NOMO-1 treated with DMSO at 0.1 percent for 48 hours (cell line): ENCODE data around the gene CBFA2T3.

Experiments
- DNase-seq: peaks from one replicate; lab custom pipeline; 2025; ENCODE audit not compliant: unreplicated experiment; lab: John Stamatoyannopoulos, UW

Gene CBFA2T3

DNA sequence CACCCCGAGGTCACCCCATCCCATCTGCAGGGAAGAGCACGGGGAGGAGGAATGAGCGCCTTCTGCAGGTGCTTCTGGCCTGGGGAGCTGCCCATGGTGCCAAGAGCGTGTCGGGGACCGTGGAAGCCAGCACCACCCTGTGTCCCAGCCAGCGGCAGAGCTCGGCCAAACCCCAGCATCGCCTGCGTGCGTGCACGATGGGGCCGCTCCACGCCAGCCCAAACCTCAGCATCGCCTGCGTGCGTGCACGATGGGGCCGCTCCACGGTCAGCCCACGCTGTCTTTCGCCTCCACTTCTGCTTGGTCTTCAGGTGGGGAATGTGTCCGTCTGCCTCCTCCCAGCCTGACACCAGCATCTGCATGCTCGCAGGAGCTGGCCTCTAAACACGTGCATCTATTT, 134.2 kb downstream of the CBFA2T3 start:
- no peak for DNase-seq

DNA sequence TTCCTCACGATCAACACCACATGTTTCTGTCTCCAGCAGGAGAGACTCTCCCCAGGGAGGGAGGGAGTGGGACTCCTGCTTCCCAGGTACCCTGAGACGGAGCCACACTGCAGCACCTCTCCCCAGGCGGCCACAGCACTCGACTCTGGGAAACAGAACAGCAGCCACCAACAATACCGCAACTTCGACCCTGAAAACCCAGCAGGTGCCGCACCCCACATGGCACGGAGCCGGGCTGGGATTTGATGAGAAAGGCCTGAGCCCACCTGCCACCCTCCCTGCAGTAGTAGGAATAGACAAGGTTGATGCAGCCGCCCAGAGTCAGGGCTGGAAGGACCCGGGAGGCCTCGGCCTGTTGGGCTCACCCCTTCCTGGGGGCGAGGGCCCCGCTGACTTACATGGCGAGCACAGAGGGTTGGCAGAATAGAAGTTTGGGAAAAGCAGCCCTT, 134.7 kb downstream of the CBFA2T3 start:
- no peak for DNase-seq

DNA sequence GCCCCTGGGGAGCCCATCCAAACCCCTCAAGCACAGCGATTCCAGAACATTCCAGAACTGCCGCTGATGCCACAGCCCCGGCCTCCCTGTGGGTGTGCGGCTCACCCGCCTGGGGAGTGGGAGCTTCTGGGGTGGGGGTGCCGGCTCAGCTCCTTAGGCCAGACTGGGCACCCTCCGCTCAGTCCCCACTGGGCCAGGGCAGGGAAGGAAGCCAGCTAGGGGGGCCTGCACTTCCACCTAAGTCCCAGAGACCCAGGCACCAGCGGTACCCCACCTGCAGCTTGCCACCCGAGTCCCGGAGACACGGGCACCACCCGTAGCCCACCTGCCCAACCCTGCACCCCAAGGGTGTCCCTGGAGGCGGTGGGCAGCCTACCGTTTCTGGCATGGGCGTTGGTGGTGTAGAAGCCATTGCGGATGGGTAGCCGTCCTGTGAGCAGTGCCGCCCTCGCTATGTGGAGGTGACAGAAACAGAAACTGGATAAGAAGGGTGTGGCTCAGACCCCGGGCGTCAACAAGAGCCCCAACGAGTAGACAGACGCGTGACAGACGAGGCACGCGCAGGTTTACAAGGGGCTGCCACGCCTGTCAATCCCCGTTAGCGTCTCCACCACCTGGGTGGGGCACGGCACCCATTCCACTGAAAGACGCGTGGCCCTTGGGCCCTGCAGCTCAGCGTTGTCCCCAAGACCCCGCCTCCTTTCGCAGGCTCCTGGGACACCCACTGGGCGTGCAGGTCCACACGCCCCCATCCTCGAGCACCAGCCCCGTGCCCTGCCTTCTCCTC, 135.3 kb downstream of the CBFA2T3 start:
- no peak for DNase-seq

DNA sequence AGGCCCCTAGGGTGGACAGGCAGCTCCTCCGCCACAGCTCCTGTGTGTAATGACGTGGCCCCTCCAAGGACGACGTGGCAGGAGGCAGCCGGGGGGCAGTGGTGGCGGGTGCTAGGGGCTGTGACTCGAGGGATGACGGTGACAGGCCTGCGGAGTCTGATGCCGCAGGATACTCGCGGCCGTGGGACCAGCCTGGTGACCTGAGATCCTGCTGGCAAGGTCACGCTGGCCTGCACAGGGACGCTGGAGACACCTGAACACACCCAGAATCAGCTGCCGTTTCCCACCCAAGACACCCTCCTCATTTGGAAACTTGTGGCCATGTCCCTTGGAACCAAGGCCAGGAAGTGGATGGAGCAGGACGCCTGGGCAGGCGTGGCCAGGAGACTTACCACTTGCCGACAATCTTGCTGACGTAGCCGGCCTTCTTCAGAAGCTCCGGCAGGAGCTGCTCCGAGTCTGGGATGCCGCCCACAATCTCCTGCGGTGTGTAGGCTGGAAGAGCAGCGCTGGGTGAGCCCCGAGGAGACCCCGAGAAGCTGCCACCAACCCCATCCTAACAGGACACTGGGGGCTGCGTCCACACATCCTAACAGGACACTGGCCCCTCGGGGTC, 136.3 kb downstream of the CBFA2T3 start:
- DNase-seq: no peak

DNA sequence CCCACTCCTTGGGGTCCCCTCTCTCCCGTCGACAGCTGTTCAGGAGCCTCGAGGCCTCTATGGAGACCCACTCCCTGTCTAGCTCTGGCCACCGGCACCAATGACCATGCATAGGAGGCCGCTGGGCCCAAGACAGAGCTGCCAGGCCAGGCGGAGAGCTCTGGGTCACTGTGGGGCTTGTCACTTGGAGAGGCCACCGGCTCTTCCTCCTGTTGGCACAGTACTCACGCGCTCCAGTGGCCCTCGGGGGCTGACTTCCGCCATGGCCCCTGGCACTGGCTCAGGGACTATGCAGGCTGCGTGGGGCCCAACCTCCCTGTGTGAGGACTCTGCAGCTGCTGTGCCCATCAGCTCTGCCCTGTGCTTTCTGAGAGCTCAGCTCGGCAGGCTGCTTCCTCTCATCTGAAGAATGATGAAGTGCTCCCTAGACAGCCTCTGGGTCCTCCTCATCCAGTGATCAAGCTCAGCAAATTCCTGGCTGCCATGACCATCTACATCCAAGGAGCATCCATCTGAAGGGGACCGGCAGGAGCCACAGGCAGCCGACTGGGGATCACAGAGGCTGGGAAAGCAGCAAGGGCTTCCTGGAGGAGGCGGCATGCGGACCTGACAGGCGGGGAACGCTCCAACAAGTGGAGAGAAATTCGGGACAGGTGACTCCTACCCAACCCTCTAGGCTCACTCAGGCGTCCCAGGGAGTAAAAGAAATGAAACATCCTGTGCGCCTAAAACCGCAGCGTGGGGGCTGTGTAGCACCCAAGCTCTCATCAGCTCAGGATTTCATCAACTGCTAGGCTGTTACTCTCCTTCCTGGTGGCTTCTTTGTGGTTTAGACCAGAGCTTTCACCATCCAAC, 137.0 kb downstream of the CBFA2T3 start:
- peak; percentile 52 for DNase-seq

DNA sequence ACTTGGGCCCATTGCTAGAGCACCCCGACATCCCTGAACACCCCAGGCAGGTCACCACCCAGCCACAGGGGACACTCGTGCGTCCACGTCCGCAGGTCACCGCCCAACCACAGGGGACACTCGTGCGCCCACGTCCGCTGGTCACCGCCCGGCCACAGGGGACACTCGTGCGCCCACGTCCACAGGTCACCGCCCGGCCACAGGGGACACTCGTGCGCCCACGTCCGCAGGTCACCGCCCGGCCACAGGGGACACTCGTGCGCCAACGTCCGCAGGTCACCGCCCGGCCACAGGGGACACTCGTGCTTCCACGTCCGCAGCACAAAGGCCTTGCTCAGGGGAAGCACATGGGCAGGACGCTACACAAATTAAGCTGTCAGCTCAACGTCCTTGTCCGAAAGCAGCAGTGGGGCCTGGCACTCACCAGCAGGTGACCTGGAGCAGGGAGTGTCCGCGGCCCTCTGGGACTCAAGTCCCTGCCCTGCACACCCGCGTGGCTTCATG, 137.9 kb downstream of the CBFA2T3 start:
- peak; percentile 21 for DNase-seq

DNA sequence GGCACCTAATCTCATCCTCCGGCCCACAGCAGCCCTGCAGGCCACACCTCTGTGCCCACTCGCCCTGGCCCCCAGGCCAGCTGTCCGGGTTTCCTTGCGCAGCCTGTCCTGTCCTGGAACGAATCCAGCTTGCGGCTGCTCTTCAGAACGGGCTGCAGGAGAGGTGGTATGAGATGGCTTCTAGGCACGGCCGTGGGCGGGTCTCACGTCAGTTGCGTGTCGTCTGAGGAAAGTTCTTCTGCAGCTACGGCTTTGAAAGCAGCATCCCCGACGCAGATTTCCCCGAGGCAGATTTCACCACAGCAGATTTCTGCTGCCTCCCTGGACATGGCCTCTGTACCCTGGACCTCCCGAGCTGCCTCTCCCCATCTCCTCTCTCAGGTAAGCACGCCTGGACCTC, 138.4 kb downstream of the CBFA2T3 start:
- no peak for DNase-seq

DNA sequence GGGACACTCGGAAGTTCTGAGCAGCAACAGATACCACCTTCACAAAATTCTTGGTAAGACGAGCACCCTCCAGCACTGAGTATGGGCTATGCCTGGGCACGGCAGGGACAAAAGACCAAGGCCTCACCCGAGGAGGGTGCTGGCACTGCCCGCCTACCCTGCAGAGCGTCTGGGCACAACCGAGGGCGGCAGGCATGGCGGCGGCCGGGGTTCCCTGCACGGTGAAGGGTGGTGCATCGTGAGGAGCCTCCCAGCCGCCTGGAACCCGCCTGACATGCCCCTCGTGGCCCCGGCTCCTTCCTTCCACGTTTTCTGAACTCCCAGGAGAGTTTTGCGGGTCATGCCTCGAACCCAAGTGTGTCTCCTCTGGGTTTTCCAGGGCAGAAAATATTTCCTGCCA, 139.2 kb downstream of the CBFA2T3 start:
- no peak for DNase-seq

DNA sequence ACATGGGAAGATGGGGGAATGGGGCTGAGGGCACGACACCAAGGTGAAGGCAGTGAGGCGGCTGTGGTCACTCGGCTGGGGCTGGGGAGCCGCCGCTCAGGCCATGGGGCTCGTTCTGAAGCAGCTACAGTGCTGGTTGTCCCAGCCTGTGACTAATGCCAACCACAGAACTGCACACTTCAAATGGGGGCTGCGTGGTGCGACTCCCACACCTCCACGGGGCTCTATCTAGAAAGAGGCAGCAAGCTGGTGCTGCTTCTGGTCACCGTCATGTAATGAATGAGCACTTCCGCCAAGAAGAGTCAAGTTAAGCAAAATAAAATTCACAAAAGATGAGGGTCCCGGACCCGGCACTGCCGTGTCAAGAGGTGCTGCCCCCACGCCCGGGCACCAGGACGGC, 140.2 kb downstream of the CBFA2T3 start:
- DNase-seq: no peak

DNA sequence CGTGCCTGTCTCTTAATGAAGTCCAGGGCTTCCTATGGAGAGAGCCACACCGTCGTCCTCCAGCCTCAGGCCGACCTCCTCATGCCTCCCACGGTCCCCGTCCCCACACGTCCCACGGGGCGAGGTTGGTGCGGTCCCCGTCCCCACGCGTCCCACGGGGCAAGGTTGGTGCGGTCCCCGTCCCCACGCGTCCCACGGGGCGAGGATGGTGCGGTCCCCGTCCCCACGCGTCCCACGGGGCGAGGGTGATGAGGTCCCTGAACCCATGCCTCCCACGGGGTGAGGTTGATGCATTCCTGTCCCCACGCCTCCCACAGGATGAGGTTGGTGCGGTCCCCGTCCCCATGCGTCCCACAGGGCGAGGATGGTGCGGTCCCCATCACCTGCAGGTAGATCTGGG, 141.2 kb downstream of the CBFA2T3 start:
- no peak for DNase-seq

DNA sequence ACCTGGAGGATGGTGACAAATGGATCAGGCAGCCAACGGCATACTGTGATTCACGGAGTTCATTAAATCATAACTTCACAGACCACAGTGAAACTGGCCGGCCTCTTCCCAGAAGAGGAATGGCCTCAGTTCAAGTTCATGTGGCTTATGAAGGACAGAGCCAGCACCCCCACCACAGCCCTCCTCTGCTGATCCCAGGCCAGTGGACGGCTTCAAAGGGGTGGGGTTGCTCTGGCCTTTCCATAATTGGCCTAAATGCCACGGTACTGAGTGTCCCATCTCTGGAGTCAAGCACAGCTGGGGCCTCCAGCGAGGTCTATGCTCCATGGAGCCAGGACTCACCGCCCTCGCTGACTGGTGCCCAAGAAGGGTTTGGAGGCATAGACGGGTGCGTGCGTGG, 141.6 kb downstream of the CBFA2T3 start:
- DNase-seq: no peak

DNA sequence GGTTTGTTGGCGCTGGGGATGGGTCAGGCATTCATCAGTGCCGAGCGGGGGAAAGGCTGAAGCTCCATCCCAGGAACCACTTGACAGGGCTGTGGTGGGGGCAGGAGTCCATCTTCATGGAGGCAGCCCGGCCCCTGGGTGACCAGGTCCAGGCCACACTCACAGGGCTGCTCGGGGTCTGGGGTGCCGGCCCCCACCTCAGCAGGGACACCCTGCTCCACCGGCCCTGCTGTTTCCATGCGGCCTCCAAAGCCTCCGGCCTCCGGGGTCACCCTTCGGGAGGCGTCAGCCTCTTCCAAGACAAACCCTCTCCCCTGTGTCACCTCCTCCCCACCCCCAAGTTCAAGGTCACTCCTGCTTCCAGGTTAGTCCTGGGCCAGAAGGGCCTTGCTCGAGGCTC, 142.3 kb downstream of the CBFA2T3 start:
- no peak for DNase-seq

DNA sequence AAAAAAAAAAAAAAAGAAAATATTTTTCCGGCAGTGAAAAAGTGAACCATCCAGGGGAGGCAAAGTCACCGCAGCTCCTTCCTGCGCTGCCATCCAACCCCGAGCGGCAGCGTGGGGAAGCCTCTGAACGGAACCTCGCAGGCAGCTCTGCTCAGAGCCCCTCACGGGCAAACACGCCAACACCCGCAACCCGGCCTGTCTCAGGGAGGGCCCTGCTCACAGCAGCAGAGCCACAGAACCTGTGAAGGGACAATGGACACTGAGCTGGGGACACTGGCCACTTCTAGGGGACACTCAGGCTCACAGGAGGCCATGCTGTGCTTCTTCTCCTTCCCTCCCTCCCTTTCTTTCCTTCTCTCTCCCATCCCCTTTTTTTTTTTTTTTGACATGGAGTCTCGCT, 143.9 kb downstream of the CBFA2T3 start:
- no peak for DNase-seq

DNA sequence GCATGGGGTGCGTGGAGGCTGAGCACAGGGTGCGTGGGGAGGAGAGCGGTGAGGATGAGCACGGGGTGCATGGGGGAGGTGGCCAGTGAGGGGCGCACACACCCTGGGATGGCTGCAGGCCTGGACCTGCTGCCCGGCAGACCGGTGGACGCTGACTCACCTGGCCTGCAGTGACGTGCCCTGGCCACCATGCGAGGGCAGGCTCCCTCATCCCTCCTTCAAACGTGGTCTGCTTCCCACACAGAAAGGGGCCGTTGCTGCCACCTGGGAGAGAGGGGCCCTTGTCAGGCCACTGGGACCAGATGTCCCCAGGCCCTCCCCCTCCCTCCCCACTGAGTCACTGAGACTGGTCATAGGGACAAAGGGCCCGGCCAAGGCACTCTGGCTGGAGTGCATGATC, 145.2 kb downstream of the CBFA2T3 start:
- no peak for DNase-seq

DNA sequence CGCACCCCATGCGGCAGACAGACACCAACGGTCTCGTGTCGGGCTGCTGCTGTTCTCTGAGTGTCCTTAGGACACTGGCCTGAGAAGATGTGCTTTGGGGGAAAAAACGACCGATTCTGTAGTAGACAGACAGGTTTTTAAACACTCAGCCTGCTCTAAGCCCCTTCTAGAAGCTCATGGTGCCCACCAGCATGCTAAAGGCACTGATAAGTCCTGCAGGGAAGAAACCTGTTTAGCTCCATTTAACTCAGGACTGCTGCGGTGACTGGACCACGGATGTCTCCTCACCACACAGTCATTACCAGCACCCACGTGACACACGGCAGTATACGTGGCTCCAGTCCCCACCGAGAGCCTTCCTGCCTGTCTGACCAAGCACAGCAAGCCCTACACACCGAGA, 146.2 kb downstream of the CBFA2T3 start:
- no peak for DNase-seq

DNA sequence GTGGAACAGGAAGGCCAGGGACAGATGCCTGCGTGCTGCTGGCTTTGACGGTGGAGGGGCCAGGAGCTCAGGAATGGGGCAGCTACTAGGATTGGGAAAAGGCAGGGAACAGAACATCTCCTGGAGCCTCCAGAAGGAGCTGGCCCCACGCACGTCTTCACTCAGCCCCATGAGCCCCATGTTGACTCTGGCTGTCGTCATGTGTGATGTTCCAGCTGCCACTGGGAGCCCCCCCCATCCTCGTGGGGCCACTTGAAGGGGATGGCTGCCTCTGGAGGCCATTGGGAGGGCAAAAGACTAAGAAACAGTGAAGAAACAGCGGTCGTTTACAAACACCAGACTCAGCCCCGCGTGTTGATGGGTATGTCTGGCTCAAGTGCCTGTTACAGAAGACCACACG, 146.7 kb downstream of the CBFA2T3 start:
- DNase-seq: no peak

DNA sequence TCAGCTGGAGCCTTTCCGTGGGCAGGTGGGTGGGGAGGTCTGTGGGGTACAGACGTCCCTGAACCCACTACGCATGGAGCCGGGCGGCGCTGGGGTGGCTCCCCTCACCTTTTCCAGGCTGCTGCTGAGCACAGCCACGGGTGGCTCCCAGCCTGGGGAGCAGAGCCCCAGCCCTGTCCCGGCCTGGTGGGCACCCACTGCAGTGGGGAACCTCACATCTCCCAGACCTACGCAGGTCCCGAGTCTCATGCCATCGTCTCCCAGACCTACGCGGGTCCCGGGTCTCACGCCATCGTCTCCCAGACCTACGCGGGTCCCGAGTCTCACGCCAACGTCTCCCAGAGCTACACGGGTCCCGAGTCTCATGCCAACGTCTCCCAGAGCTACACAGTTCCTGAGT, 148.3 kb downstream of the CBFA2T3 start:
- DNase-seq: no peak

DNA sequence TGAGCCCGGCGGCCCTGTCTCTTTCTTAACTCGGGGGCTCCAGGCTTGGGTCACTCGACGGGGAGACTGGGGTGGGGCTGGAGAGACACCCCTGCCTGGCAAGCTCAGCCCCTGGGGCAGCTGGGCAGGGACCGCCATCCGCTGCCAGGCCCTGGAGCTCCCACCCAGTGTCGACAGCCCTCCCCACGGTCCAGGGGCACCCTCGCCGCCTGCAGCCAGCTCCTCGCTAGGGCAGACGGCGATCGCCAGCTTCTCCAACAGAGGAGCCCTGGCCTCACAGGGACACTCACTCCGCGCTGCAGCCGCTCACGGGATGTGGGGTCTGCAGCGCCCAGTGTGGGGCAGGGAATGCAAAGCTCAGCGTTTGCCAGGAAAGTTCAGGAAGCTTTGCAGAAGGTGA, 149.3 kb downstream of the CBFA2T3 start:
- no peak for DNase-seq

DNA sequence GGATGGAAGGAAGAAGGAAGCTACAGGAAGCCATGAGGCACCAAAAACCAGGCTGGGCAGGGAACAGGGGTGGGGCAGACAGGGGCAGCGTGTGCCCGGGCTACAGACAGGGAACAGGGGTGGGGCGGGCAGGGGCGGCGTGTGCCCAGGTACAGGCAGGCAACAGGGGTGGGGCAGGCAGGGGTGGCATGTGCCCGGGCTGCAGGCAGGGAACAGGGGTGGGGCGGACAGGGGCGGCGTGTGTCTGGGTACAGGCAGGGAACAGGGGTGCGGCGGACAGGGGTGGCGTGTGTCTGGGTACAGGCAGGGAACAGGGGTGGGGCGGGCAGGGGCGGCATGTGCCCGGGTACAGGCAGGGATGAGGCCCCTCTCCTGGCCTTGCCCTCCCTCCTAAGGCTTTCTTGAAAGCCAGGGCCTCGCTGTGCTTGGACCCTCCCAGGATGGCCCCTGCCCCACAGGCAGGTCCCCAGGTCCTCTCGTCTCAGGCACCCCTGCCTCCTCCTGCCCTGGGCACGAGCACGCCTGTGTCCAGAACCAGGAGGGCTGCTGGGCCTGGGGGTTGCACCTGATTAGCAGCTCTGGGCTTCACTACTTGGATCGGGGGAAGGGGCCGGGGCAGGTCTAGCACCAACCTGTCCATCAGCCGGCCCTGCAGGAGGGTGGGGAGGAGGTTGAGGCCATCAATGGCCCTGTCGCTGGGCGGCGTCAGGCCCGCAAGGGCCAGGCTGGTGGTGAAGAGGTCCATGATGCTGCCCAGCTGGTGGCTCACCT, 150.8 kb downstream of the CBFA2T3 start:
- DNase-seq: no peak

DNA sequence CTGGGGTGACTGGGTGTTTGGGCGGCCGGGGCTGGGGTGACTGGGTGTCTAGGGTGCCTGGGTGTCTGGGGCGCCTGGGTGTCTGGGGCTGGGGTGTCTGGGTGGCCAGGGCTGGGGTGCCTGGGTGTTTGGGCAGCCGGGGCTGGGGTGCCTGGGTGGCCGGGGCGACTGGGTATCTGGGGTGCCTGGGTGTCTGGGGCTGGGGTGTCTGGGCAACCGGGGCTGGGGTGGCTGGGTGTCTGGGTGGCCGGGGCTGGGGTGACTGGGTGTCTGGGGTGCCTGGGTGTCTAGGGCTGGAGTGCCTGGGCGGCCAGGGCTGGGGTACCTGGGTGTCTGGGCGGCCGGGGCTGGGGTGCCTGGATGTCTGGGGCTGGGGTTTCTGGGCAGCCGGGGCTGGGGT, 151.9 kb downstream of the CBFA2T3 start:
- no peak for DNase-seq
